ENCODE data around the gene FNBP1. TPM values are rescaled to one million over a fixed set of nuclear protein-coding genes. Genes with fewer than 3 reads are reported as not detected.

FNBP1 gene
- total and polyA plus RNA-seq, 10 of the 15 experiments (the other 5 are each of a cell fraction or from before 2014, with no cell fraction given) = 64.5 to 353 (median 179) TPM

DNA sequence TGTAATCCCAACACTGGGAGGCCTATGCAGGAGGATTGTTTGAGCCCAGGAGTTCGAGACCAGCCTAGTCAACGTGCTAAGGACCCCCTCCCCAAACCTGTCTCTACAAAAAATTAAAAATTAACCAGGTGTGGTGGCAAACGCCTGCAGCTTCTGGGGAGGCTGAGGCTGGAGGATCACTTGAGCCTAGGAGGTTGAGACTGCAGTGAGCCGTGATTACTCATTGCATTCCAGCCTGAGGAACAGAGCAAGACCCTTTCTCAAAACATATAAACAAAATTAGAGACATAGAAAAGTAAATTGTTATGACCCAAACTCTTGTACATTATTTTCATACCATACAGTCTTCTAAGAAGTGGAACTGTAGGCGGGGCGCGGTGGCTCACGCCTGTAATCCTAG, 11.8 kb upstream of the FNBP1 start:
- Histone ChIP-seq H3K79me2 (ENCODE audit: control insufficient read depth, insufficient read depth, low read length) (peaks cover 78% of the 10 kb centered on the region), H3K4me3 (peak overlapping the region; percentile 83), H3K4me1 (ENCODE audit: control insufficient read depth, insufficient read depth, low read length) (peaks cover 7% of the 10 kb centered on the region), H4K20me1 (ENCODE audit: control insufficient read depth, insufficient read depth) (no peaks in the 10 kb centered on the region), H3K9ac (ENCODE audit: control insufficient read depth, insufficient read depth, low read length) (peak overlapping the region; percentile 95), H3K4me2 (ENCODE audit: control insufficient read depth, insufficient read depth) (peak overlapping the region; percentile 82), H3K9me3 (replicated peaks; ENCODE audit: control insufficient read depth, insufficient read depth, low read length) (no peaks in the 10 kb centered on the region), H3K27ac (ENCODE audit: control insufficient read depth, insufficient read depth) (peak overlapping the region; percentile 95; the same call in 1 of the 2 replicates), H3K36me3 (ENCODE audit: control insufficient read depth in 2 of 2, insufficient read depth in 2 of 2, low read length in 1 of 2) (no peaks in the 10 kb centered on the region; a peak in 2 of 4 replicates), H2AFZ (ENCODE audit: control insufficient read depth, low read depth, low read length) (no peak overlapping the region), H3K27me3 (replicated peaks in 1 of 2; ENCODE audit: control insufficient read depth in 2 of 2, insufficient read depth in 2 of 2, low read length in 1 of 2) (no peaks in the 10 kb centered on the region)
- no TSS peak for BruUV-seq (replicated peaks)
- CTCF ChIA-PET = no interaction called here
- POLR2A ChIA-PET = no interaction called here
- ATAC-seq (no peak), FAIRE-seq (no peak), DNase-seq (ENCODE audit: low read depth, low spot score) (no peak)
- SMC1A ChIA-PET (ENCODE audit: uncharacterized antibody, unreplicated experiment) = no interaction called here
- intact Hi-C loops (cut with micrococcal nuclease; ENCODE audit: unreplicated experiment) = no loop called here
- TF ChIP-seq, protein P1, sequence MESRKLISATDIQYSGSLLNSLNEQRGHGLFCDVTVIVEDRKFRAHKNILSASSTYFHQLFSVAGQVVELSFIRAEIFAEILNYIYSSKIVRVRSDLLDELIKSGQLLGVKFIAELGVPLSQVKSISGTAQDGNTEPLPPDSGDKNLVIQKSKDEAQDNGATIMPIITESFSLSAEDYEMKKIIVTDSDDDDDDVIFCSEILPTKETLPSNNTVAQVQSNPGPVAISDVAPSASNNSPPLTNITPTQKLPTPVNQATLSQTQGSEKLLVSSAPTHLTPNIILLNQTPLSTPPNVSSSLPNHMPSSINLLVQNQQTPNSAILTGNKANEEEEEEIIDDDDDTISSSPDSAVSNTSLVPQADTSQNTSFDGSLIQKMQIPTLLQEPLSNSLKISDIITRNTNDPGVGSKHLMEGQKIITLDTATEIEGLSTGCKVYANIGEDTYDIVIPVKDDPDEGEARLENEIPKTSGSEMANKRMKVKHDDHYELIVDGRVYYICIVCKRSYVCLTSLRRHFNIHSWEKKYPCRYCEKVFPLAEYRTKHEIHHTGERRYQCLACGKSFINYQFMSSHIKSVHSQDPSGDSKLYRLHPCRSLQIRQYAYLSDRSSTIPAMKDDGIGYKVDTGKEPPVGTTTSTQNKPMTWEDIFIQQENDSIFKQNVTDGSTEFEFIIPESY (IDR thresholded peaks at IDR 0.05) = 0 out of 2 replicates have a peak, but pooled peaks have one; percentile 5
- TF ChIP-seq CBX5 (IDR thresholded peaks at IDR 0.05; ENCODE audit: low read depth) = no peak
- WGBS (ENCODE audit: insufficient coverage, insufficient replicate concordance, low lambda C conversion rate, missing lambda C conversion rate) = 62% methylated on average over 8 of the region's 8 CpGs
- in situ Hi-C loops (cut with MboI) = no loop called here
- RAD21 ChIA-PET (ENCODE audit: unreplicated experiment) = no interaction called here

DNA sequence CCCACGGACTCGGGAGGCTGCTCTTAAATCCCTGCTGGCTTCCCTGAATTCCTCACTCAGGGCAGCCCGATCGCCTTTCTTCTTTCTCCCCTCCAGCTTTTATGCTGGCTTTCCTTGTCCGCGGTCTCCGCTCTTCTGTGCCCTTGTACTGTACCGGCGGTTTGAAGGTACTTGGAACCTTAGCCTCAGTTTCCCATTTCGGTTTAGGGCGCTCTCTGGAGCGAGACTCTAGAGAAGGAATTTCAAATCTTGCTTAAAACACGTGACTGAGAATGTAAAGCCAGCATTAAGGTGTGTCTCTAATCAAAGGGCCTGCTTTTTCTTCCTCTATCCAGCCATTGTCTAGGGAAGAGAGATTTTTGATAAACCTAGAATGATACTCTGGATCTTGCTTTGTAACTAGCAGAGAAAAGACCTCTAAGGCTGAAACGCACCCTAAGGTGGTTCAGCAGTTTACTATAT, 11.4 kb upstream of the FNBP1 start:
- peak overlapping the region; percentile 82 for H3K4me2 ChIP-seq (ENCODE audit: control insufficient read depth, insufficient read depth)
- TSS peak; percentile 78 for BruUV-seq (replicated peaks)
- H3K9ac ChIP-seq (ENCODE audit: control insufficient read depth, insufficient read depth, low read length) = peak overlapping the region; percentile 95
- peaks cover 7% of the 10 kb centered on the region for H3K4me1 ChIP-seq (ENCODE audit: control insufficient read depth, insufficient read depth, low read length)
- FAIRE-seq = no peak
- no peaks in the 10 kb centered on the region for H3K27me3 ChIP-seq (replicated peaks in 1 of 2; ENCODE audit: control insufficient read depth in 2 of 2, insufficient read depth in 2 of 2, low read length in 1 of 2)
- H2AFZ ChIP-seq (ENCODE audit: control insufficient read depth, low read depth, low read length) = no peak overlapping the region; the same call in 1 of the 2 replicates
- CTCF ChIA-PET = interaction anchor here (1.5 to 1.9 kb wide), 2 partner anchors 10 to 14 kb away, joined by 5 to 10 read pairs; no protein-coding TSS in a partner anchor
- no peak for DNase-seq (ENCODE audit: low read depth, low spot score)
- H4K20me1 ChIP-seq (ENCODE audit: control insufficient read depth, insufficient read depth) = no peaks in the 10 kb centered on the region
- peak overlapping the region; percentile 95 for H3K27ac ChIP-seq (ENCODE audit: control insufficient read depth, insufficient read depth)
- WGBS (ENCODE audit: insufficient coverage, insufficient replicate concordance, low lambda C conversion rate, missing lambda C conversion rate) = 1% methylated on average over 14 of the region's 14 CpGs
- SMC1A ChIA-PET (ENCODE audit: uncharacterized antibody, unreplicated experiment) = interaction anchor here (1.0 kb wide), 1 partner anchor 61 kb away, joined by 5 read pairs; no protein-coding TSS in a partner anchor
- RAD21 ChIA-PET (ENCODE audit: unreplicated experiment) = interaction anchor here (1.0 to 2.0 kb wide), 6 partner anchors 10 to 90 kb away, joined by 3 to 11 read pairs (median 5); no protein-coding TSS in a partner anchor
- no peaks in the 10 kb centered on the region; a peak in 1 of 4 replicates for H3K36me3 ChIP-seq (ENCODE audit: control insufficient read depth in 2 of 2, insufficient read depth in 2 of 2, low read length in 1 of 2)
- H3K4me3 ChIP-seq = peak overlapping the region; percentile 83
- TF ChIP-seq SMC3 (IDR thresholded peaks at IDR 0.05; ENCODE audit: borderline replicate concordance, low read length) = no peak
- peak in 1 of 2 experiments; percentile 39; a peak in 1 of 4 replicates for TF ChIP-seq BHLHE40 (IDR thresholded peaks at IDR 0.05; ENCODE audit: borderline replicate concordance in 1 of 2, low read depth in 2 of 2, low read length in 1 of 2)
- no peak for TF ChIP-seq NR2F1 (conservative IDR thresholded peaks at IDR 0.05)
- no peak for TF ChIP-seq MTA2 (IDR thresholded peaks at IDR 0.05; ENCODE audit: low read depth)
- no peak for TF ChIP-seq RB1 (IDR thresholded peaks at IDR 0.05; ENCODE audit: borderline replicate concordance)
- no peak for TF ChIP-seq NR2C2 (IDR thresholded peaks at IDR 0.05; ENCODE audit: borderline replicate concordance, control insufficient read depth, insufficient read length, low read depth)
- TF ChIP-seq RAD51 (IDR thresholded peaks at IDR 0.05) = peak; percentile 35; the same call in 1 of the 2 replicates
- intact Hi-C loops (cut with micrococcal nuclease; ENCODE audit: unreplicated experiment) = no loop called here
- in situ Hi-C loops (cut with MboI) = no loop called here
- no peaks in the 10 kb centered on the region for H3K9me3 ChIP-seq (replicated peaks; ENCODE audit: control insufficient read depth, insufficient read depth, low read length)
- peaks cover 78% of the 10 kb centered on the region for H3K79me2 ChIP-seq (ENCODE audit: control insufficient read depth, insufficient read depth, low read length)
- no peak; the same call in 2 of the 3 replicates for ATAC-seq
- POLR2A ChIA-PET = interaction anchor here (0.8 to 2.1 kb wide), 7 partner anchors 9 to 167 kb away, joined by 3 to 18 read pairs (median 6); partner anchors contain the start of gene FNBP1
